ENCODE results near the gene VPREB3. TPM values are rescaled to one million over a fixed set of nuclear protein-coding genes. Genes with fewer than 3 reads are reported as not detected.

The VPREB3 gene
- polyA plus RNA-seq, 1 of the 3 experiments (the other 2 are of a cell fraction): not detected

DNA sequence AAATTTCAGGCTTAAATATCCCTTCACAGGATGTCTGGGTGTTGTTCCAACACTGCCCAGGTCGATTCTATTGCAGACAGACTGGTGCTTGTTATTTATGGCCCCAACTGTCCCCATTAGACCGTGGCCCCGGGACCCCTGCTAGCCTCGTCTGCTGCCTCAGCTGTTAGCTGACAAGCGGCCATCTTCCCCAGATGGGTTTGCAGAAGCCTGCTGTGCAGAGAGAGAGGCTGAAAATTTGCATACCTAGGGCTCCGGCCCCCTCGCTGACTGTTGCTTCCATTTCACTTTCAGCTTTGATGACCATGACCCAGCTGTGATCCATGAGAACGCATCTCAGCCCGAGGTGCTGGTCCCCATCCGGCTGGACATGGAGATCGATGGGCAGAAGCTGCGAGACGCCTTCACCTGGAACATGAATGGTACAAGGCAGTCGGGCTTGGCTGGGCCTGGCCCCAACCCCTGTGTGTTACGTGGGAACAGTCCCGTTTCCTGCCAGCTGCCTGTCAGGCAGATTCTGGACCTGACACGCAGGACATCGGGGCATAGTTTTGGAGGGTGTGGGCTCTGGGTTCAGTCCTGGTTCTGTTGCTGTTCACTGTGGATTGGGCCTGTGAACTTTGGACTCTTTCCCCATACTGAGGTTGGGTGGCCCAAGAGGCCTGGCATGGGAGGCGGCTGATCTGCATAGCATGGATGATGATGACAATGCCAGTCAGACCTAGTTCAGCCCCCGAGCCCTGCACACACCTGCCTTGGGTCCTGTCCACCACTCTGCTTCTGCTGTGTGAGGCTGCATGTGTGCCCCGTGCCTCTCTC is 49.0 kb upstream of the VPREB3 start:
- no peaks in the 10 kb centered on the region for H3K79me2 ChIP-seq (ENCODE audit: insufficient read depth)
- no peak overlapping the region for H3K27ac ChIP-seq (ENCODE audit: low read depth in 2 of 2, low read length in 1 of 2)
- no peaks in the 10 kb centered on the region for H3K4me1 ChIP-seq (ENCODE audit: control insufficient read depth in 1 of 2, insufficient read depth in 2 of 2, low read depth in 1 of 2, low read length in 1 of 2)
- no peaks in the 10 kb centered on the region for H3F3A ChIP-seq (replicated peaks; ENCODE audit: insufficient read depth)
- H3K36me3 ChIP-seq (replicated peaks in 1 of 2; ENCODE audit: control insufficient read depth in 1 of 2, insufficient read depth in 2 of 2, low read length in 1 of 2): peaks cover 46 to 60% of the 10 kb centered on the region in 2 experiments
- no peak for DNase-seq
- H3K9me3 ChIP-seq: no peaks in the 10 kb centered on the region
- POLR2A ChIA-PET: no interaction called here
- H4K20me1 ChIP-seq (ENCODE audit: insufficient read depth): no peaks in the 10 kb centered on the region
- no peaks in the 10 kb centered on the region for H3K27me3 ChIP-seq (ENCODE audit: insufficient read depth)
- H3K9ac ChIP-seq: no peak overlapping the region
- no peaks in the 10 kb centered on the region for H3K9me2 ChIP-seq
- no peak overlapping the region for H3K4me2 ChIP-seq
- WGBS (ENCODE audit: low lambda C conversion rate): 89% methylated on average over 19 of the region's 21 CpGs
- TF ChIP-seq FOXM1 (IDR thresholded peaks at IDR 0.05; ENCODE audit: low read depth) (no peak), JUND (IDR thresholded peaks at IDR 0.05) (no peak), EZH2phosphoT487 (IDR thresholded peaks at IDR 0.05; ENCODE audit: borderline replicate concordance, low read depth) (no peak), ELF1 (IDR thresholded peaks at IDR 0.05) (no peak), GABPA (IDR thresholded peaks at IDR 0.05; ENCODE audit: low read depth) (no peak), TAF1 (IDR thresholded peaks at IDR 0.05; ENCODE audit: borderline replicate concordance, low read depth, low read length) (no peak), FOSL2 (IDR thresholded peaks at IDR 0.05; ENCODE audit: borderline replicate concordance, low read depth) (no peak), RXRA (IDR thresholded peaks at IDR 0.05; ENCODE audit: borderline replicate concordance, low read depth) (no peak), MXI1 (IDR thresholded peaks at IDR 0.05; ENCODE audit: low read depth, low read length) (no peak)
- TF ChIP-seq, protein P1, sequence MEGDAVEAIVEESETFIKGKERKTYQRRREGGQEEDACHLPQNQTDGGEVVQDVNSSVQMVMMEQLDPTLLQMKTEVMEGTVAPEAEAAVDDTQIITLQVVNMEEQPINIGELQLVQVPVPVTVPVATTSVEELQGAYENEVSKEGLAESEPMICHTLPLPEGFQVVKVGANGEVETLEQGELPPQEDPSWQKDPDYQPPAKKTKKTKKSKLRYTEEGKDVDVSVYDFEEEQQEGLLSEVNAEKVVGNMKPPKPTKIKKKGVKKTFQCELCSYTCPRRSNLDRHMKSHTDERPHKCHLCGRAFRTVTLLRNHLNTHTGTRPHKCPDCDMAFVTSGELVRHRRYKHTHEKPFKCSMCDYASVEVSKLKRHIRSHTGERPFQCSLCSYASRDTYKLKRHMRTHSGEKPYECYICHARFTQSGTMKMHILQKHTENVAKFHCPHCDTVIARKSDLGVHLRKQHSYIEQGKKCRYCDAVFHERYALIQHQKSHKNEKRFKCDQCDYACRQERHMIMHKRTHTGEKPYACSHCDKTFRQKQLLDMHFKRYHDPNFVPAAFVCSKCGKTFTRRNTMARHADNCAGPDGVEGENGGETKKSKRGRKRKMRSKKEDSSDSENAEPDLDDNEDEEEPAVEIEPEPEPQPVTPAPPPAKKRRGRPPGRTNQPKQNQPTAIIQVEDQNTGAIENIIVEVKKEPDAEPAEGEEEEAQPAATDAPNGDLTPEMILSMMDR (IDR thresholded peaks at IDR 0.05): no peak
- no peak overlapping the region for H2AFZ ChIP-seq (ENCODE audit: low read depth)
- CTCF ChIA-PET: interaction anchor here (0.7 kb wide), 1 partner anchor 47 kb away, joined by 3 read pairs; no protein-coding TSS in a partner anchor
- no peak overlapping the region for H3K4me3 ChIP-seq (ENCODE audit: low read depth in 2 of 2, low read length in 1 of 2)

GRCh38 chr22:23801886-23802377 is 47.7 kb upstream of the VPREB3 start:
- ChIA-PET POLR2A (no interaction called here), CTCF (interaction anchor here (0.5 kb wide), 1 partner anchor 396 kb away, joined by 3 read pairs; no protein-coding TSS in a partner anchor)
- H3F3A ChIP-seq (replicated peaks; ENCODE audit: insufficient read depth): no peaks in the 10 kb centered on the region
- H2AFZ ChIP-seq (ENCODE audit: low read depth): no peak overlapping the region
- no peak overlapping the region for H3K9ac ChIP-seq
- H4K20me1 ChIP-seq (ENCODE audit: insufficient read depth): no peaks in the 10 kb centered on the region
- no peak overlapping the region for H3K4me2 ChIP-seq
- DNase-seq: no peak
- no peaks in the 10 kb centered on the region for H3K27me3 ChIP-seq (ENCODE audit: insufficient read depth)
- no peak overlapping the region for H3K27ac ChIP-seq (ENCODE audit: low read depth in 2 of 2, low read length in 1 of 2)
- H3K4me3 ChIP-seq (ENCODE audit: low read depth in 2 of 2, low read length in 1 of 2): no peak overlapping the region
- no peaks in the 10 kb centered on the region for H3K9me2 ChIP-seq
- H3K4me1 ChIP-seq (ENCODE audit: control insufficient read depth in 1 of 2, insufficient read depth in 2 of 2, low read depth in 1 of 2, low read length in 1 of 2): no peaks in the 10 kb centered on the region
- H3K79me2 ChIP-seq (ENCODE audit: insufficient read depth): 0 out of 2 replicates have a peak, but pooled peaks cover 2% of the 10 kb centered on the region
- H3K9me3 ChIP-seq: no peaks in the 10 kb centered on the region
- H3K36me3 ChIP-seq (replicated peaks in 1 of 2; ENCODE audit: control insufficient read depth in 1 of 2, insufficient read depth in 2 of 2, low read length in 1 of 2): peaks cover 46 to 64% of the 10 kb centered on the region in 2 experiments
- 96% methylated on average over 8 of the region's 8 CpGs for whole genome bisulfite sequencing (ENCODE audit: low lambda C conversion rate)
- TF ChIP-seq MAX (IDR thresholded peaks at IDR 0.05; ENCODE audit: low read depth) (no peak), USF2 (IDR thresholded peaks at IDR 0.05; ENCODE audit: borderline replicate concordance, low read depth, low read length) (no peak), FOSL2 (IDR thresholded peaks at IDR 0.05; ENCODE audit: borderline replicate concordance, low read depth) (no peak), FOXM1 (IDR thresholded peaks at IDR 0.05; ENCODE audit: low read depth) (no peak), NRF1 (IDR thresholded peaks at IDR 0.05; ENCODE audit: low read depth, low read length) (no peak), EZH2phosphoT487 (IDR thresholded peaks at IDR 0.05; ENCODE audit: borderline replicate concordance, low read depth) (no peak), SIN3A (IDR thresholded peaks at IDR 0.05; ENCODE audit: borderline replicate concordance, low read depth, low read length) (no peak), RAD21 (IDR thresholded peaks at IDR 0.05; ENCODE audit: low read length) (no peak), GATA2 (CRISPR knock-in tag; IDR thresholded peaks at IDR 0.05) (no peak), YY1 (IDR thresholded peaks at IDR 0.05; ENCODE audit: low read depth) (no peak), USF1 (IDR thresholded peaks at IDR 0.05; ENCODE audit: borderline replicate concordance, low read depth) (no peak)
- TF ChIP-seq, protein P2, sequence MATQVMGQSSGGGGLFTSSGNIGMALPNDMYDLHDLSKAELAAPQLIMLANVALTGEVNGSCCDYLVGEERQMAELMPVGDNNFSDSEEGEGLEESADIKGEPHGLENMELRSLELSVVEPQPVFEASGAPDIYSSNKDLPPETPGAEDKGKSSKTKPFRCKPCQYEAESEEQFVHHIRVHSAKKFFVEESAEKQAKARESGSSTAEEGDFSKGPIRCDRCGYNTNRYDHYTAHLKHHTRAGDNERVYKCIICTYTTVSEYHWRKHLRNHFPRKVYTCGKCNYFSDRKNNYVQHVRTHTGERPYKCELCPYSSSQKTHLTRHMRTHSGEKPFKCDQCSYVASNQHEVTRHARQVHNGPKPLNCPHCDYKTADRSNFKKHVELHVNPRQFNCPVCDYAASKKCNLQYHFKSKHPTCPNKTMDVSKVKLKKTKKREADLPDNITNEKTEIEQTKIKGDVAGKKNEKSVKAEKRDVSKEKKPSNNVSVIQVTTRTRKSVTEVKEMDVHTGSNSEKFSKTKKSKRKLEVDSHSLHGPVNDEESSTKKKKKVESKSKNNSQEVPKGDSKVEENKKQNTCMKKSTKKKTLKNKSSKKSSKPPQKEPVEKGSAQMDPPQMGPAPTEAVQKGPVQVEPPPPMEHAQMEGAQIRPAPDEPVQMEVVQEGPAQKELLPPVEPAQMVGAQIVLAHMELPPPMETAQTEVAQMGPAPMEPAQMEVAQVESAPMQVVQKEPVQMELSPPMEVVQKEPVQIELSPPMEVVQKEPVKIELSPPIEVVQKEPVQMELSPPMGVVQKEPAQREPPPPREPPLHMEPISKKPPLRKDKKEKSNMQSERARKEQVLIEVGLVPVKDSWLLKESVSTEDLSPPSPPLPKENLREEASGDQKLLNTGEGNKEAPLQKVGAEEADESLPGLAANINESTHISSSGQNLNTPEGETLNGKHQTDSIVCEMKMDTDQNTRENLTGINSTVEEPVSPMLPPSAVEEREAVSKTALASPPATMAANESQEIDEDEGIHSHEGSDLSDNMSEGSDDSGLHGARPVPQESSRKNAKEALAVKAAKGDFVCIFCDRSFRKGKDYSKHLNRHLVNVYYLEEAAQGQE (IDR thresholded peaks at IDR 0.05; ENCODE audit: low read depth, low read length): no peak
